GM18867 (cell line): ENCODE data around the gene BRD3.

Source experiments
- ATAC-seq: cut with Tn5 transposase; IDR thresholded peaks from one replicate; pipeline ENCODE4 v1.9.1; 2021; ENCODE audit warnings: mild to moderate bottlenecking, moderate library complexity; ENCODE audit not compliant: unreplicated experiment

The BRD3 gene

GRCh38 chr9:134066913-134067851 lies 644 bp downstream of the BRD3 start:
- peak; percentile 6 for ATAC-seq

- ATAC-seq: no peak
Measured at GRCh38 chr9:134066526-134066912, 1.3 kb downstream of the BRD3 start.

GRCh38 chr9:134065612-134066419 lies 2.0 kb downstream of the BRD3 start:
- ATAC-seq: no peak

- no peak for ATAC-seq
Measured at GRCh38 chr9:134064711-134065110, 3.1 kb downstream of the BRD3 start.

- no peak for ATAC-seq
Measured at GRCh38 chr9:134063571-134064450, 4.0 kb downstream of the BRD3 start.

GRCh38 chr9:134063088-134063570 lies 4.7 kb downstream of the BRD3 start:
- no peak for ATAC-seq

- no peak for ATAC-seq
Measured at GRCh38 chr9:134062461-134063087, 5.3 kb downstream of the BRD3 start.

GRCh38 chr9:134061688-134062371 lies 6.0 kb downstream of the BRD3 start:
- ATAC-seq: no peak

GRCh38 chr9:134061019-134061687 lies 6.7 kb downstream of the BRD3 start:
- no peak for ATAC-seq

- ATAC-seq: no peak
Measured at GRCh38 chr9:134060546-134060945, 7.3 kb downstream of the BRD3 start.

- peak; percentile 65 for ATAC-seq
Measured at GRCh38 chr9:134059661-134060395, 8.0 kb downstream of the BRD3 start.

- ATAC-seq: no peak
Measured at GRCh38 chr9:134059188-134059641, 8.6 kb downstream of the BRD3 start.

- ATAC-seq: no peak
Measured at GRCh38 chr9:134058716-134059115, 9.1 kb downstream of the BRD3 start.

GRCh38 chr9:134057751-134058701 lies 9.8 kb downstream of the BRD3 start:
- ATAC-seq: no peak

- no peak for ATAC-seq
Measured at GRCh38 chr9:134057307-134057657, 10.5 kb downstream of the BRD3 start.

- no peak for ATAC-seq
Measured at GRCh38 chr9:134056483-134057306, 11.1 kb downstream of the BRD3 start.
